Measurements from ENCODE around the gene LEUTX.
"Not testable (repeated sequence)": the region's sequence is repeated elsewhere in the genome, so short reads cannot be mapped to it uniquely, and the experiment has no call there.

Gene LEUTX

DNA sequence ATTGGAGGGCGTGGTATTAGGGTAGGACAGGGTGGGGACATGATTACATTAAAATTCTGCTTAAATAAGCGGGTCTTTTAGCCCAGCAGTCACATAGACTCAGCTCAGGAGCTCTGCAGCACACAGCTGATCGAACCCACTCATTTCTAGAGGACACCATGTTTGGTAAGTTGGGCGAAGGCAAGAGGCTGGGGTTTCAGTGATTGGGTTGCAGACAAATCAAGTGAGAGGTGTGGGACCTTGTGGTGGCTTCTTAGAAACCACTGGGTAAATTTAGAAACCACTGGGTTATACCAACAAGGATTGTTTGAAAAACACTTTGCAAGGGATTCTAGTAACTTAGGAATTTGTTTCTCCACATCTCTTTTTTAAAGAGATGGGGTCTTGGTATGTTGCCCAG lies at the start of gene LEUTX:
Gene LEUTX, plus strand, starts transcription at position 92 of the 400 bp plus-strand sequence. Its CDS starts 67 bp downstream, at position 159.
- DNase-seq, result no peak

- no peak for DNase-seq
These were observed 49.1 kb upstream of the LEUTX start for GRCh38 chr19:39729594-39729993.

DNA sequence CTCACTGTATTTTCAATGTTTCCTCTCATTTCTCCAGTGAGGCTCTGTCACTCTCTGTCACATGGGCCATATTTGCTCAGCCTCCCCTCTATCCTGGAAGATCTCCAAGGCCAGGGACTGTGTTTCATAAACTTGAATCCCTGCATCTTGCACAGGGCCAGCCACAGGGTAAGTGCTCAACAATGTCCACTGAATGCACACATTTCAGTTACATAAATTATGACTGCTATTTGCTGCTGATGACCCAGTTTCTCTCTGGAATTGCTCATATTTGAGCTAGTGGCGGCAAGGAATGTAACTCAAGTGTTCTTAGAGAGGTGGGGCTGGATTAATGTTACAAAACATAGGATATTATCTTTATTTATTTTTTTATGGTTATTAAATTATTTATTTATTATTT lies 47.0 kb upstream of the LEUTX start:
- no peak for DNase-seq

DNA sequence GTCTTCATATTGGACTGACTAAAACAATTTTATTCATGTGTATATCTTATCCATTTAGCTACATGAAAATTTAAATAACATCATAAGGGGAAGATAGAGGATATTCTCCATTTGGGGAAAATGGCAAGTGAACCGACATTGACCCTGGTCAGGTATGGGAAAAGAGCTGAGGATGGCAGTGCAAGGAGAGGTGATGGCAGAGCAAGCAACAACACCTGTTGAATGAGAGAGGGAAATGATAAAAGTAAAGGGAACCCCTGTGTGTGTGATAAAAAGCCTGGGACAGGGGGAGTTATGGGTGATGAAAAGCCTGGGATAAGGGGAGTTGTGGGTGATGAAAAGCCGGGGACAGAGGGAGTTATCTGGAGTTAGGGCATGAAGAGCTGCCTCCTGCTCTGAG lies 44.8 kb upstream of the LEUTX start:
- no peak for DNase-seq

- no peak for DNase-seq
These were observed 43.0 kb upstream of the LEUTX start for GRCh38 chr19:39735688-39736087.

GRCh38 chr19:39736088-39736487 lies 42.6 kb upstream of the LEUTX start:
- DNase-seq, result no peak

GRCh38 chr19:39737351-39737750 lies 41.3 kb upstream of the LEUTX start:
- no peak for DNase-seq

DNA sequence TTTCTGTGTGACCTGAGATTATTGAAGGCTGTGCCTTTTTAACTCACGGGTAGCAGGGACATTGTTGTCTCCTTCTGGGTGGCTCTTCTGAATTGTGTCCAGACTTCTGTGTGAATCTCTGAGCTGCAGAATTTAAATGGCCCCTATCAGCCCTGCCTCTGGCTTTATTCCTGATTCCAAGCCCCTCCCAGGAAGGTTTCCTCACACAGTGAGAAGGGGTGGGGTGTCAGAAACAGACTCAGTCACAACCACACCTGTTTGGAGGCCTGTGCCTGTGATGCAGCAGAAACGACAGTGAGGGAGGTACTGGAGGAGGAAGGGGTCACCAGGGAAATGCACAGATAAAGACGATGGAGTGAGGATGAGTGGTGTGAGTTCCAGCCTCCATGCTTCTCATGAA lies 40.8 kb upstream of the LEUTX start, which contains the start of gene CLC:
Gene CLC, minus strand, starts transcription at position 139 of the 400 bp plus-strand sequence. Its CDS starts 77 bp downstream, at position 62.
- DNase-seq, result no peak

DNA sequence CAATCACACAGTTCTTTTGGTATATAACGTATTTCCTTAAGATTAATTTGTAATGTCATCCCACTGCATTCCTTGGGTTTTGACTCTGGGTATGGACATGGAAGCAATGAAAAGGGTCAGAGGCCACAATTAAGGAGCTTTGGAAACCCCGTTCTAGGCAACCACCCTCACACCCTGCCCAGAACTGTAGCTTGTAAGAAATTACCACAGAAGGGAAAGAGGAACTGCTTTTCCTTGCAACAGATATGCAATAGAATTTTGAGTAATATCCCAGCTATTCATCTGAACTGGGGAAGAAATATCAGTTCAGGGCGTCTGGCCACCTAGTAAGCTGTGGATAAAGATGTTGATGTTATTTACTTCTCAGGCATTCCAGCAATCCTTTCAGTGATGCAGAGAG lies 39.8 kb upstream of the LEUTX start:
- no peak for DNase-seq

DNA sequence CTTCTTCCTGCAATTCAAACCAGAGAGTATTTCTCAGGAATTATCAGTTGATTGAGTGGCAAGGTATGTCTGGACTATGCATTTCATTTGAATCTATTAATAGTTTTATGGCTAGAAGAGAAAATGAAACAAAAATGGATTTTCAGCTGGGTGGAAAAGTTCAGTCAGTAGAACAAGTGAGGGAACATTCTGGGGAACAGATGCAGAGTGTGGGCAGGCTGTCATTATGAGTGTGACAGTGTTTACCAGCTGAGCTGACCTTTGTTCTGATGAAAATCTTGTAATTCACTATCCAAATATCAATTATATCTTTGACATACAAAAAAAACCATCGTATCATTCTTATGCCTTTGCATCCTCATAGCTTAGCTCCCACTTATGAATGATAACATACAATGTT lies 38.3 kb upstream of the LEUTX start:
- DNase-seq, result no peak

DNA sequence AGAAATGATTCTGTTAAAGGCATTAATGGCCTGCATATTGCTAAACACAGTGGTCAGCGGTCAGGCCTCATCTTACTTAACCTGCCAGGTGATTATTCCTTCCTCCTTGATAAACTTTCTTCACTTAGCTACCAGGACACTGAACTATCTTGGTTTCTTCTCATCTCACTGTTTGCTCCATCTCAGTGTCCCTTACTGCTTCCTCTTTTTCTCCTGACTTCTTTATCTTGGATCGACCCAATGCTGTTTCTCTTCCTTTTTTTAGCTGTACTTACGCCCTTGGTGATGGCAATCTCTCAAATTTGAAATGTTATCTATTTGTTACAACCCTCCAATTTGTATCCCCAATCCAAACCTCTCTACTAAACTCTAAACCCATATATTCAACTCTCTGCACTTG lies 33.0 kb upstream of the LEUTX start:
- DNase-seq, result no peak

DNA sequence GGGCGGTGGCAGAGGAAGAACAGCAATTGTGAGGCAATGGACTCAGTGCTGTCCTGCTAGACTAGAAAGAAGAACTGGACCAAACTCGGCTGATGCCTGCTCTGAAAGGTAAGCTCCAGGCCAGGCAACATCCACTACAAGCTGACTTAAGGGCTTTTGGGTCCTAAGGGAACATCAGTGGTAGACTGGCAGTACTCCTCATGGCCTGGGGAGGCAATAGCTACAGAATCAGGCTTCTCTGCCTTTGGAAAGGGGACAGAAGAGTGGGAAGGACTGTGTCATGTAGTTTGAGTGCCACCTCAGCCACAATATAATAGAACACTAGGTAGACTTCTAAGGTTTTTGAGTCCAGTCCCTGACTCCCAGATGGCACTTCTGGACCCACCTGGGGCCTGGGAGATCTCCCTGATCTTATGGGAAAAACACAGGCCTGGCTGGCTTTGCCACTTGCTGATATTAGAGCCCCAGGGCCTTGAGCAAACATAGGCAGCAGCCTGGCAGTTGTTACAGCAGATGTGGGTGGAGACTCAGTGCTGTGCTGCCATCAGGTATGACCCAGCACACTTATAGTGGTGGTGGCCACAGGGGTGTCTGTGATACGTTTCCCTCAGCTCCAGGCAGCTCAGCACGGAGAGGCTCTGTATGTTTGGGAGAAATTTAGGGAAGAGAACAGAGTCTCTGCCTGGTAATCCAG lies 31.7 kb upstream of the LEUTX start:
- no peak for DNase-seq

DNA sequence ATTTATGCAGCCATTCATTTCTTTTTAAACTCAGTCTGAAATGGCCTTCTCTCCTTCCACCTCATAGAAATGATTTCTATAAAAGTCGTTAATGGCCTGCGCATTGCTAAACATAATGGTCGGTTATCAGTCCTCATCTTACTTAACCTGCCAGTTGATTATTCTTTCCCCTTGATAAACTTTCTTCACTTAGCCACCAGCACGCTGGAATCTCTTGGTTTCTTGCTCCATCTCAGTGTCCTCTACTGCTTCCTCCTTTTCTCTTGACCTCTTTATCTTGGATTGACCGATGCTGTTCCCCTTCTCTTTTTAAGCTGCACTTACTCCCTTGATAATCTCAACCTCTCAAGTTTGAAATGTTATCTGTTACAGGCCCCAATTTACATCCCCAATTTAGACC lies 28.7 kb upstream of the LEUTX start:
- no peak for DNase-seq

GRCh38 chr19:39752390-39752789 lies 26.3 kb upstream of the LEUTX start:
- no peak for DNase-seq

DNA sequence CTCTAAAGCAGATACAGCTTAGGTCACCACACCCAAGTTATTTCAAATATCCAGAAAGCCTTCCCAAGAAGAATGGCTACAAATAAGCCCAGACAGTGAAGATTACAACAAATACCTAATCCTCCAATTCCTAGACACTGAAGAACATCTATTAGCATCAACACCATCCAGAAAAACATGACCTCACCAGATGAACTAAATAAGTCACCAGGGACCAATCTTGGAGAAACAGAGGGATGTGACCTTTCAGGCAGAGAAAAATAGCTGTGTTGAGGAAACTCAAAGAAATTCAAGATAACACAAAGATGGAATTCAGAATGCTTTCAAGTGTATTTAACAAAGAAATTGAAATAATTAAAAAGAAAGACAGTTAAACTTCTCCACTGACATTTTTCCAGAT lies 25.9 kb upstream of the LEUTX start:
- DNase-seq, result no peak

GRCh38 chr19:39754544-39754943 lies 24.1 kb upstream of the LEUTX start:
- no peak for DNase-seq

- no peak for DNase-seq
These were observed 23.7 kb upstream of the LEUTX start for GRCh38 chr19:39754971-39755370.

GRCh38 chr19:39759457-39760184 lies 19.0 kb upstream of the LEUTX start:
- no peak for DNase-seq

GRCh38 chr19:39761851-39762250 lies 16.8 kb upstream of the LEUTX start:
- DNase-seq, result not testable (repeated sequence)

DNA sequence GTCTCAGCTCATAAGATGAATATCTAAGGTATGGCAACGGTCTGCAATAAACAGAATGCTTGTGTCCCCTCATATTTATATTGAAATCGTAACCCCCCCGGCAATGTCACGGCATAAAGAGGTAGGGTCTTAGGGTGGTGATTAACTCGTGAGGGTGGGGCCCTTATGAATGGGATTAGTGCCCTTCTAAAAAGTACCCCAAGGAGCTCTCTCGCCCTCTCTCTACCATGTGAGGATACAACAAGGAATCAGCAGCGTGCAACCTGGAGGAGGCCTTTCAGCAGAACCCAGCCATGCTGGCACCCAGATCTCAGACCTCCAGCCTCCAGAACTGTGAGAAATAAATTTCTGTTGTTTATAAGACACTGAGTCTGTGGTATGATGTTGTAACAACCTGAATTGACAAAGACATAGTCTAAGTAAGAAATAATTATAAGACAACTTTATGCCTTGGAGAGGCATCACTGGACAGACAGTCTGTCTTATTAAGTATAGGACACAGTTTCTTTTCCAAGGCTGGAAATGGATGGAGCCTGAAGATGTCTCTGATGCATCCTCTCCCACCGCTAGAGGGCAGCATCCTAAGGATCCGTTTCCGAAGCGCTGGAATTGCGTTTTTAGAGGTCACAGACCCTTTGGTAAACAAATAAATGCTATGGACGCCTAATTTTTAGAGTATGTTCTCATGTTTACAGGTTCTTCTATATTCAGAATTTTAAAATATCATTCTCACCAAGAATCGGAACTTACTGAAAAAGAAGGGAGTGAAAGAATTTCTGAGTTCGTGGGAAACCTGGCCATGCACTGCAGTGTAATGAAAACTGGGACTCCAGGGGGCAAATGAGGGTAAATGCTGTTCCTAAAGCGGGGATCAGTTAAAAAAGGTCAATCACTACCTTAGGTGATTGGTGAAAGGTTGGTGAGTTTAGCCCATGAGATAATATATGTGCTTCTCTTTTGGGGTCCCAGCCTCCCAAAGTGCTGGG lies 13.3 kb upstream of the LEUTX start:
- DNase-seq, result no peak

DNA sequence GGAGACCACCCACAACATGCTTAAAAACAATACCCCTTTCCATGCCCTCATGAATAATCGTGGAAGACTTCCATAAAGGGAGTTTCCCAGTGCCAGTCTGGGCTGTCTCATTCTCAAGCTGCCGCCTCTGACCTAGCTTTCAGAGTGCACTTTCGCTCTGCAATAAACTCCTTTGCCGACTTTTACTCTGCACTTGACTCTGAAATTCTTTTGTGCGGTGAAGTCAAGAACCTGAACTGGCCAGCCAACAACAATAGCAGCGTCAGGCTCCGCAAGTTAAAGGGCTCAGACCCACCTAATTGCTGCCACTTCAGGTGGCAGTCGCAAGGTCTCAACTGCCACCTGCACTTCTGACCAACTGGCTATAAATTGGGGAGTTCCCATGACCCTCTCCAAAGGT lies 10.3 kb upstream of the LEUTX start:
- DNase-seq, result no peak

- no peak for DNase-seq
These were observed 9.9 kb upstream of the LEUTX start for GRCh38 chr19:39768786-39769185.

GRCh38 chr19:39780894-39781293 lies 2.2 kb downstream of the LEUTX start:
- DNase-seq, result no peak

Data from NCI-H2029 (cell line).